ACC112 (cell line): Measurements from ENCODE around the gene CPEB4.

Source experiments
- H2AFZ ChIP-seq: fragments of 200-600 bp; sonication (generic); one replicate; pipeline ENCODE4 v1.6.0; 2017; ENCODE audit warnings: antibody characterized with exemption, low read length; ENCODE audit not compliant: unreplicated experiment
- H3K27ac ChIP-seq: fragments of 200-600 bp; sonication (generic); 2 replicates; pipeline ENCODE4 v1.5.1; 2014; ENCODE audit warnings: low read depth, mild to moderate bottlenecking, antibody characterized with exemption, low read length, moderate library complexity
- H3K27me3 ChIP-seq: fragments of 200-600 bp; sonication (generic); 2 replicates; pipeline ENCODE4 v1.6.1; 2014; ENCODE audit warnings: mild to moderate bottlenecking, antibody characterized with exemption, low read length, moderate library complexity, mixed read lengths; ENCODE audit not compliant: insufficient read depth
- H3K36me3 ChIP-seq: fragments of 200-600 bp; sonication (generic); 2 replicates; pipeline ENCODE4 v1.6.1; 2016; ENCODE audit warnings: mild to moderate bottlenecking, antibody characterized with exemption, low read length, moderate library complexity, mixed read lengths; ENCODE audit not compliant: insufficient read depth
- H3K4me1 ChIP-seq: fragments of 200-600 bp; sonication (generic); one replicate; pipeline ENCODE4 v1.6.1; 2016; ENCODE audit warnings: low read length, mixed read lengths; ENCODE audit not compliant: insufficient read depth, unreplicated experiment, control insufficient read depth
- H3K4me3 ChIP-seq: fragments of 200-600 bp; sonication (generic); 2 replicates; pipeline ENCODE4 v1.5.1; 2014; ENCODE audit warnings: mild to moderate bottlenecking, low read depth, low read length
- H3K79me2 ChIP-seq: fragments of 200-600 bp; sonication (generic); one replicate; pipeline ENCODE4 v1.6.0; 2016; ENCODE audit warnings: low read length; ENCODE audit not compliant: control insufficient read depth, unreplicated experiment, insufficient read depth

Gene CPEB4

DNA sequence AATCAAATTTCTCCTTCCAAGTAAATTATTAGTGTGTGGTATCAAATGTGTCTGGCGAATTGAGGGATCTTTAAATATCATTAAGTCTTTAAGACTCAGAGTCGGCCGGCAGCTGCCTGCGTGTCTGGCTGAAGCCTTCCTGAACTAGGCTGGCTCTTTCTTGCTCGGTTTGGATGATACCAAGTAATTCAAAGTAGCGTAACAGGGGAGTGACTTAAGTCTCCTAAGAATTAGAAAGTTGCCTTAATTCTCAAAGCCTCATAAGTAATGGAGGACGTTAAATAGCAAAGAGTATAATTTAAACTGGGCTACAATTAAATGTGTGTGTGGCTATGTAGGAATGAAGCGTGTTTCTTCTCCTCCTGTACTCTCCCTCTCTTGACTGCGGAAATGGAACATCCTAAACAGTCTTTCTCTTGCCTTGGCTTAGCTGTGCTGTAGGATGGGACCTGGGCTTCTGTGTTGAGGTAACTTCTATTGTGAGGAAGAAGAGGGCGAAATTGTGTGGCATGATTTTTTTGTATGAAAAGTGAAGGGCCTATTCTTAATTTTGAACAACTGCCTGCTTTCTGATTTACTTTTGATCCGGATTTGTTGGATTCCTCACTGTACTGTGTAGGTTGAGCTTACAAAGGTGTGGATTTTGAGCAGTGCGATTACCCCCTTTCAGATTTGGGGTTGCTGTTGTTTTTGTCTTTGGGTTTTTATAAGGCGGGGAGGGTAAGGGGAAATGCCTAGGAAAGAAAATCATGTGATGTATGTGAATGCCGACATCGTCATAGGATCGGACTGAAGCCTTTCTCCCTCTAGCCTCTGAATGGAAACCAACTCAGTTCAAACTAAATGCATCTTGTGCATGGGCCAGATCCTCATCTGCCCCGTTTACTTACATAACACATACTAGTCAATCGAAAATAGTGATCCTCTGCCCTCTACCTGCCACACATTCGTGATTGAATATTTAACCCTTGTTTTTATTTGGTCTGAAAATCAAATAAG is 29.9 kb downstream of the CPEB4 start:
- Histone ChIP-seq H3K4me1 (peaks cover 25% of the 10 kb centered on the region), H3K79me2 (peaks cover 30% of the 10 kb centered on the region), H3K27me3 (no peaks in the 10 kb centered on the region), H3K36me3 (no peaks in the 10 kb centered on the region), H2AFZ (peak overlapping the region; percentile 5), H3K4me3 (peak overlapping the region; percentile 79), H3K27ac (peak overlapping the region; percentile 88)

DNA sequence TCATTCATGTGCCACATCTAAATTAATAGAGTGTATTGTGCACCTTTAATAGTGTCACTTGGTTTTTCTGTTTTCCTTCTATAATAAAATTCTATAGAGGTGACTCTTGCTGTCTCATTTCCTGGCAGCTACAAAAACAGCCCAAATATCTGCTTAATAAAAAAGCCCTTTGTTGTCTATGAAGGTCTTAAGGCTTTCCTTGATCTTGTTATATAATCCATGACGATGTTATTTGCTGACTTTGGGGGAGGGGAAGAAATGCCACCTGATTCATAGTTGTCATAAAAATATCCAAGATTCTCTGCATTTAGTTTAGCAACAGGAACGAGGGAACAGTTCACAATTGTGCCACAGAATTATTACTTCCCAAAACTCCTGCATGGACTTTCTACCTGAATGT is 31.3 kb downstream of the CPEB4 start:
- peaks cover 38% of the 10 kb centered on the region for H3K4me1 ChIP-seq
- H3K4me3 ChIP-seq, result peak overlapping the region; percentile 55; the same call in 1 of the 2 replicates
- H3K27ac ChIP-seq, result peak overlapping the region; percentile 88
- H3K27me3 ChIP-seq, result no peaks in the 10 kb centered on the region
- H2AFZ ChIP-seq, result no peak overlapping the region
- H3K36me3 ChIP-seq, result no peaks in the 10 kb centered on the region; the same call in 1 of the 2 replicates
- H3K79me2 ChIP-seq, result peaks cover 33% of the 10 kb centered on the region

DNA sequence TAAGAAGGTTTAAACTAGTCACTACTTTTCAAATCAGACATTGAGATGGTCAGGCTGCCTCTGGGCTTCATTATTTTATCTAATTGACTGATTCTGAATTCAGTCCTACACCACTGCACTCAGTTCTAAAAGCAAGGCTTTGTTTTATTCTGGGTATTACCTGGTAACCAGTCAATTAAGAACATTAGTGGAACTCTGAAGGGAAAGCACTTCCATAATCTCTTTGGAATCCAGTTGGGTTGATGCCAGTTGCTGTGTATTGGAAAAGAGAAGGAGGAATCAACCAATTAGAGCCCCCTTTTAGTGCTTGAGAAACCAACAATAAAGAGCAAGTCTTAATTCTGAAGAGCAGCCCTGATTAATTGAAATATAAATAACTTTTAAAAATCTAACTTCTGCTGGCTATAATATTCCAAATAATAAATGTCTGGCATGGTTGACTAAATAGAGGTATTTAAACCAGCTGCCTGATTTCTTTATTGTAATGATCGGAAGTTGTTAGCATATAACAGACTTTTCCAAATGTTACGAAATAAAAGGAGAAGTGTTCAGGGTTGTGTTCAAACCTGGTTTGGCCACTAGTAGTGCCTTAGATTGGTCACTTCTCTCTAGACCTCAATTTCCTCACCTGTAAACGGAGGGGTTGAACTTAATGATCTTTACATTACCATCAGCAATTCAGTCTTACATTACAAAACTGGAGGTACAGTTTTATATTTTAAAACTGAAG is 32.0 kb downstream of the CPEB4 start:
- H3K27ac ChIP-seq, result peak overlapping the region; percentile 88; the same call in 1 of the 2 replicates
- H3K4me1 ChIP-seq, result peaks cover 40% of the 10 kb centered on the region
- peak overlapping the region; percentile 23; the same call in 1 of the 2 replicates for H3K4me3 ChIP-seq
- no peaks in the 10 kb centered on the region; the same call in 1 of the 2 replicates for H3K36me3 ChIP-seq
- no peaks in the 10 kb centered on the region for H3K27me3 ChIP-seq
- H2AFZ ChIP-seq, result no peak overlapping the region
- peaks cover 33% of the 10 kb centered on the region for H3K79me2 ChIP-seq

DNA sequence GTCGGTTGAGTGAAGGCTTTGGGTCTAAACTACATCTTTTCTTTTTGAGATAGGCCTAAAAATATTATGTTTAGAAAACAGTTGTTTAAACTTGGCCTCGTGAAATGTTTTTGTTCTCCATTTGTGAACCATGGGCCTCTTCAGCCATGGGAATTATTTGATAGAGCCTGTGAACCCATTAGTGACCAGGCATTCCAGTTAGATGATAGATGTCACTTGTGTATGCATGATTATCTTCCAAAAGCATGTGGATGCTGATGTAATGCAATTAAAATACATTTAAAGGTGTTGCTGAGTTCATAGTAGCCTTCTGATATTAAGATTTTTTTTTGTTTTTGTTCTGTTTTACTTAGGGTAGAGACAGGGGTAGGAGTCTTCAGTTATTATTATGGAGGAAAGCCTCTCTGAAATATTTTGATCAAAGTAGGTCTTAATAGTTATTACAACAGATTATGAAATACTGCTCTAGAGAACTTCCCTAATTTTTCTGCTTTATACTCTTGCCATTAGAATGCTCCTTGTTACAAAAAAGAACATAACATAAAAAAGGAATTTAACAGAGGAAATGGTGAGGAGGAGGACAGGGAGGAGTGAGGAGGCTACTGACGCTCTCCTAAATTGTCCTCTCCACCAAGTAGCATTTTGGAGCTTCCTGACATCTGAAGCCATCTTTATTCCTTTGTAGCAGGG is 32.9 kb downstream of the CPEB4 start:
- no peak overlapping the region for H3K27ac ChIP-seq
- H3K36me3 ChIP-seq, result no peaks in the 10 kb centered on the region; the same call in 1 of the 2 replicates
- peaks cover 46% of the 10 kb centered on the region for H3K4me1 ChIP-seq
- H2AFZ ChIP-seq, result no peak overlapping the region
- no peak overlapping the region for H3K4me3 ChIP-seq
- peaks cover 33% of the 10 kb centered on the region for H3K79me2 ChIP-seq
- H3K27me3 ChIP-seq, result no peaks in the 10 kb centered on the region

DNA sequence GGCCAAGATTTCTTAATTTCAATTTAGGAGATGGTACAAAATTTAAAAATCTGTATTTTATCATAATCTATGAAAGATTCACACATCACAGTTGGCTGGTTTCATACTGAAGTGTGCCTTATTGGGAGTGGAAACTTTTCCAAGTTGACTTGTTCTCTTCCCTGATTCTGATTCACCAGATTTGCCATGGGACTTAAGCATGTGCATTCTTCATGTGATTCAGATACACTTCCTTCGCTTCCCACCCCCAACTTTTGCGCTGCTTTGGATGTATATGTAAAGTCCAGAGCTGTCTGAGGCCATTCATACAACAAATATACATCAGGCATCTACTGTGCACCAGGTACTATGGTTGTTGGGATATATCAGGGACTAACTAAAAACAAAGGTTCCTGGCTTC is 34.4 kb downstream of the CPEB4 start:
- H3K4me3 ChIP-seq, result no peak overlapping the region
- H3K27ac ChIP-seq, result no peak overlapping the region
- H2AFZ ChIP-seq, result no peak overlapping the region
- peaks cover 33% of the 10 kb centered on the region for H3K79me2 ChIP-seq
- H3K36me3 ChIP-seq, result no peaks in the 10 kb centered on the region; the same call in 1 of the 2 replicates
- H3K27me3 ChIP-seq, result no peaks in the 10 kb centered on the region
- H3K4me1 ChIP-seq, result peaks cover 53% of the 10 kb centered on the region

DNA sequence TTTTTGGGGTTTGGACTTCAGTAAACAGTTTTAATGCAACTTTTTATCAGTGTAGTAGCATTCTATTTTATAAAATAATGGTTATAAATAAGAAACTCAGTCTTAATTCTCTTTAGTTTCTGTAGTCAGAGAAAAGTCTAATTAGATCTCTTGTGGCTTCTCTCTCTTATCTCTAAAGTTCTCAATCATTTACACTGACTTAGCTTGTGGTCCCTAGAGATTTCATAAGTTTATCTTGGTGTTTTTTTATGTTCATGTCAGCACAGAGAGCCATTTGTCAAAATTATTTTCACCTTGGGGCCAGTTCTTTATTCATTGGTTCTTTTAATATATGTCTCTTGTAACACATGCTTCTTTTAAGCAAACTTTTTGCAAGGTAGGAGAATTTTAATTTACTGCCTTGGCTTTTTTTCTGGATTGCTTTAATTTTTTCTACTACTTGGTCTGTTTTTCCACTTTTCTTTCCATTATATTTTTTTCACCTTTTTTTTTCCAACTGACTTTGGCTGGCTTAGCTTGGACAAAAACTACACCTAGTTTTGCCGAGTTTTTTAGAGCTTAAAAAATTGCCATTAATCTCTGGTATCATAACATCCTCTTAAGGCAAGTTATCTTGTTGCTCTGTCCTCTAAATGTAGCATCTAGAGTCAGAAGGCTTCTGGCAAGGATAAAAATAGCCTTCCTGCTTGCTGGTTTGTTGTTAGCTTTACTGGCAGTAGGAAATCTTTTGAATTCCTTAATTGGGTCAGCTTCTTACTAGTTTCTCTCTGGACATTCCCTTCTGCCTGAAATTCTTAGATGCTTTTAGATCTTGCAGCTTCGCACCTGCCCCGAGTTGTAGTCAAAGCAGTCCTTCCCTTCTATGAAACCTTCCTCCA is 35.3 kb downstream of the CPEB4 start:
- no peaks in the 10 kb centered on the region for H3K27me3 ChIP-seq
- no peak overlapping the region for H3K4me3 ChIP-seq
- no peak overlapping the region for H3K27ac ChIP-seq
- H2AFZ ChIP-seq, result no peak overlapping the region
- peaks cover 36% of the 10 kb centered on the region for H3K79me2 ChIP-seq
- peaks cover 53% of the 10 kb centered on the region for H3K4me1 ChIP-seq
- no peaks in the 10 kb centered on the region; the same call in none of the 2 replicates for H3K36me3 ChIP-seq

DNA sequence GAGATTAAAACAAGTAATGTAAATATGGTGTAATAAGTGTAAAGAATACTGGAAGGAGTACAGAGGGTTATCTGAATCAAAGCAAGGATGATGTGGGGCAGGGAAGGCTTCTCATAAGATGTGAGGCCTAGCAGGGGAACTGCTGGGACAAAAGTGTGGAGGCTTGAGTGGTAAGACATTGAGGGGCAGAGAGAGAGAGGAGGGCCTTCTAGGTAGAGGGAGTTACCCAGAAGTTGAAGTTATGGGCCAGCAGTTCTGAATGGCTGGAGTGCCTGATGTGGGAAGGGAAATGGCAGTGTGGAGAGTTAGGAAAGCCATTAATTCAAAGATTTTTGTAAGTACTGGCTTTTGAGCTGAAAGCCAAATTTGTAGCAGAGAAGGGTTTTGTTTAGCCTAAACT is 36.8 kb downstream of the CPEB4 start:
- H3K4me3 ChIP-seq, result no peak overlapping the region
- no peaks in the 10 kb centered on the region; the same call in none of the 2 replicates for H3K36me3 ChIP-seq
- H3K27ac ChIP-seq, result no peak overlapping the region
- H3K4me1 ChIP-seq, result peaks cover 39% of the 10 kb centered on the region
- H2AFZ ChIP-seq, result no peak overlapping the region
- H3K79me2 ChIP-seq, result peaks cover 24% of the 10 kb centered on the region
- no peaks in the 10 kb centered on the region for H3K27me3 ChIP-seq

DNA sequence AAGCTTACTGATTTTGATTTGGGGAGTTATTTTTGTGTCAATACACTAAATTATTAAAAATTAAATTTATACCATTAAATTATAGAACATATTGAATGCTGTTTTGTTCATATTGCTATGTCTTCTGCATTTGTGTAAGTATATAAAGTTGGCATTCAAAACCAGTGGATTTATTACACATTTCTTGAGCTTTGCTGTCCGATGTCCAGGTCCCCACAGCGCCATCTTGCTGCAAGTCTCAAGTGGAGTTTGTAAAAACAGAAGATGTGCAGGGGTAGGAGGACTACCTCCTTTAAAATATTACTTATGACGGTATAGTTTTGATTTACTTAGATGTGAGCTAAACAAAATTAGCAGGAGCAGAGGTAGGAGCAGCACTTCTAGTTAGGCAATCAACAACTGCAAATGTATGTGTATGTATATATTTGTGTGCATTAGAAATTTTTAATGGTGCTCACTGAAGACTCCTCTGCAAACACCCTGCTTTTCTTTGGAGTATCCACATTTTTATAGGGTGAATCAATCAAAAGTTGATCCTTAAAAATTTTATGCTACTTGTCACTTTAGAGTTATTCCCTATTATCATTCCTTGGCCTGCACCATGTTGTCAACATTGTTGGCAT is 37.4 kb downstream of the CPEB4 start:
- Histone ChIP-seq H3K79me2 (peaks cover 18% of the 10 kb centered on the region), H3K4me3 (no peak overlapping the region), H3K36me3 (no peaks in the 10 kb centered on the region; the same call in none of the 2 replicates), H3K27me3 (no peaks in the 10 kb centered on the region), H3K4me1 (peaks cover 33% of the 10 kb centered on the region), H2AFZ (no peak overlapping the region), H3K27ac (no peak overlapping the region)

DNA sequence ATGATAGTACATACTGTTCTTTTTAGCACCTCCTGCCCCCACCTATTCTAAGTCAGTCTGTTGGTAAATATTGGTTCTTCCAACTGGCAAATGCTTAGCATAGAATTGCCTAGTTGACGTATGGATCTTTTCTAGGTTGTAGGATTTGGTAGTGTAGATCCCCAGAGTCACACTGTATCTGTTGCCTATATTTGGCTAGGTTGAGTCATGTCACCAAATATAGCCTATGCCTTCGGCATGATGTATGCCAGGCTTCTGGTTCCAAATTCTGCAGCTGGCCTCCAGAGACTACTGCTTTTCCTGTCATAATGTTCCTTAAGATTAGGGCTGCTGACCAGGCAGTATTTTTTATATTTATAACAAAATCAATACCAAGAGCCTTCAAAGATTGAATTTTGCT is 38.2 kb downstream of the CPEB4 start:
- Histone ChIP-seq H3K27ac (no peak overlapping the region), H3K27me3 (no peaks in the 10 kb centered on the region), H3K4me1 (peaks cover 28% of the 10 kb centered on the region), H3K79me2 (peaks cover 11% of the 10 kb centered on the region), H3K4me3 (no peak overlapping the region), H3K36me3 (peaks cover 4% of the 10 kb centered on the region), H2AFZ (no peak overlapping the region)
